ENCODE results near the gene ST8SIA1.
"Not testable (repeated sequence)": the region's sequence is repeated elsewhere in the genome, so short reads cannot be mapped to it uniquely, and the experiment has no call there.

The ST8SIA1 gene

DNA sequence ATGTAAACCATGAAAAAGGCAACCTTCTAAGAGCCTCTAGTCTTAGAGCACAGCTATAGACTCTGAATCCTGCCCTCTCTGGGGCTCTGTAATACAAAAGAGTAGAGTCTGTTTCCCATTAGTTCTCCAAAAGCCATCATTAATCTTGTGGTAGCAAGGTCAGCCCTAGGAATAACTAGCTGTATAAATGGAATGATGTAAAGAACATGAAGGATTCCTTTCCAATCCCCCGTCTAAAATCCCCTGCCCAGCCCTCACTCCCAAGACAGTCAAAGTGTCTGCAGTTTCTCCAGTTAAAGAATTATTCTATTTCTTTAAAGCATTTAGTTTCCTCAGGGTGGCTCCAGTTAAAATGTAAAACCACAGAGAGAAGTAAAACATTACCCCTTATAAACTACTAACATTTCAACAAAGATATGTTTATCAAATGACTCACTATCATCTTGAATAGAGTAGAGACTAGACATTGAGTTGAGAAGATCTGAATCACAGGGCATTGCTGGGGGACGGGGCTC lies 104.2 kb downstream of the ST8SIA1 start:
- FAIRE-seq: no peak

DNA sequence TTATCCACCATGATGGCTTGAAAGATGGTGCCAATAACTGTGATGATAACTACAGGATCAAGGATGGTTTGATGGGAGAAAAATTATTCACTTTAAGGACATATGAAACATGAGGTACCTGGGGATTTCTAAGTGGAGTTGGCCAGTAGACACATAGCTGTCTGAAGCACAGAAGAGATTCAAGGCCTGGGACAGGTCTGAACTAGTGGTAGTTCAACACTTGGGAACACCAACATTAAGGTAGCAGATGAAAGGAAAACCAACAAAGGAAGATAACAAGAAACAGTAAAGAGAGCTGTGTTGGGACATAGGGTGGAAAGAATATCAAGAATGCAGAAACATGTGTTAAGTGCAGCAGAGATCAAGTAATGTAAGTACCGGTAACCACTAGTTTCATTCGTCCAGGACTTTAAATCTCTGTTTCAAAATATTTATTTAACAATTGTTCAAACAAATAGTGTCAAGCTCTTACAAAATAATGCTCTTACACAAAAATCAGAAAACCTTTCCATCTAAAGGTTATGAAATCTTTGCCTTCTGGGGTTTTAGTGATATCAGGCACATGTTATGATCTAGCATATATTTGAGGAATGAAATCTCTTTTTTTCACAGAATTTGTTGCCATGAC lies 104.7 kb downstream of the ST8SIA1 start:
- no peak for FAIRE-seq

DNA sequence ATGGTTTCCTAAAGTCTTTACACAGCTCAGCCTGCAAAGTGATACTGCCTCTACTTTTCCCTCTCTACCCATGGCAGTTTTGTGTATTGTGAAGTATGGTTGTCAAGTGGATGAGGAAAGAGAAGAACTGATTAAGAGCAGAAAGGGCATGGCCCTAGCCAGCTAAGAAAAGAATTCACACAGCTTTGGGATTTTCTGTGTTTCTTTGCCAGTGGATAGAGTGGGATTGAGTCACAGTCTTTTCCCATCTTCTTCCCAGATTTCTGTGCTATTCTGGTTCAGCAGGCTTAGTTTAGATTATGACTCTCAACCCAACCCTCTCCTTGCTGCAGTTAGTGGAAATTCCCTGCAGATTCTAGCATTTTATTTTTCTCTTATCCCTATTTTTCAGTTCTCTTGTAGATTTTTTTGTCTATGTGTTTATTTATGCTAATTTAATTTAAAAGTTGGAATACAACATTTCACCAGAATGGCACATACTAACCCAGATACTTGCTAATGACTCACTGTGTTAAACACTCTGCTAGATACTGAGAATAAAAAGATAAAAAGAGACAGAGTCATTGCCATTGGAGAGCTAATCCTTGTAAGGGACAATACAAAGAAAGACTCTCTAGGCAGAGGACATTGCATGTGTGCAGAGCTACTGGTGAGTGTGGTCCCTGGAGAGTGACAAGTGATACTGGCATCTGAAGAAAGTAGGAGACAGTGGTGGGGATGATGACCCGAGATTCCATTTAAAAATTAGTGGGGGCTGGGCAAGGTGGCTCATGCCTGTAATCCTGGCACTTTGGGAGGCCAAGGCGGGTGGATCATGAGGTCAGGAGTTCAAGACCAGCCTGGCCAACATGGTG lies 106.3 kb downstream of the ST8SIA1 start:
- FAIRE-seq: no peak

DNA sequence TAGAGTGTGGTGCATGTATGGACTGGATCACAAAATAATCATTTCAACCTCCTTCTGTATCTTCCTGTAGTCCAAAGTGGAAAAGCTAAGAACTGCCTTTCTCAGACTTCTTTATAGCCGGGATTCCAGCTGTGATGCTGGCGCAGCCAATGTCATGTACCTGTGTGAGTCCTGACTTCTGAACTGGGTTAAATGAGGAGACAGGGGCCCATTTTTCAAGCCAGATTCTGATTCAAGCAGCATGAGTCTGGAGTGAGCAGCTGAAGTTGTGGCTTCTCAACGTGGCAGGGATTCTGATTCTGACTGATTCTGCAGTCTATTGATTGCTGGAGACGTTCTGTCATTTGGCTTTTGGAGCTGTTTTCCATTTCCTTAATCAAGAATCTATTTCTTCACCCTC lies 111.2 kb downstream of the ST8SIA1 start:
- no peak for FAIRE-seq

DNA sequence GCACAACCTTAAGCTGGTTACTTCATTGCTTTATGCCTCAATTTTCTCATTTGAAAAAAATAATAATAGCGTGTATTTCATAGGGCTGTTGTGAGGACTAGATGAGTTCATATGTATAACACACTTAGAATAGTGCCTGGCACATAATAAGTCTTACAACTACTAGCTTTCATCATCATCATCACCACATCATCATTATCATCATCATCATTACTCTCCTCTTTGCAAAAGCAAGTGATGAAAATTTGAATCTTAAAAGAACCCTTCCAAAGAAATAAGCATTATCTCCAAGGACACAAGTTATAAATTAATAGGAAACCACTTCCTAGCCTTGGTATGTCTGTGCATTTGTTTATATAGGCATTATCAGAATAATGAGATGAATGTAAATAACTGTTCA lies 117.0 kb downstream of the ST8SIA1 start:
- no peak for FAIRE-seq

DNA sequence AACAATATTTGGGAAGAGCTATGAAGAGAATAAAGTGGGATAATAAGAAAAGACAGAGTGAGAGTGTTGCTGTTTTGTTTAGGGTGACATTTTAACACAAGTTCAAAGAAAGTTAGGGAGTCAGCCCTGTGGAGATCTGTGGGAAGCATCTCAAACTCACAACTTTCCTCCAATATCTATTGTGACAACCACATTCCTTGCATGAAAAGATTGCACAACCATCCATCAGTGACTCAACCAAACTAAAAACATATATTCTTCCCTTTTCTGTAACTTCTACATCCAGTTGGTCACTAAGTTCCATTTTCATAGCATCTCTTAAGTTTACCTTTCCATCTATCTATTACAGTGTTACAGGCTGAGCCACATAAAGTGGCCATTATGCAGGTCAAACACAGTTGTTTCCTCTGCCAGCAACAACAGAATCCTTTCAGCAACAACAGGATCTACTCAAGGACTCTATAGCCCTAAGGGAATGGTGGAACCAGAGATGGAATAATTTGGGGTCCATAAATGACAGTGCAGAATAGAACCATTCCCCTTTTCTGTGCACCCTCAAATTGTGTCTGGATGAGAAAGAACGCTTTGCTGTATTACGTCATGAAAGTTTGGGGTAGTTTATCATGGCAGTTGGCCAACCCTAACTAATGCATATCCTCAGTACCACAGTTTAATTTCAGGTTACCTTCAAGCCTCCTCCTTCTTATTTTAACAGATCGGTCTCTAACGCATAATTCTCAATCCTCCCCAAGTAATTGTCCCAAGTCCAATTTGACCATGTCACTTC lies 118.8 kb downstream of the ST8SIA1 start:
- no peak for FAIRE-seq

DNA sequence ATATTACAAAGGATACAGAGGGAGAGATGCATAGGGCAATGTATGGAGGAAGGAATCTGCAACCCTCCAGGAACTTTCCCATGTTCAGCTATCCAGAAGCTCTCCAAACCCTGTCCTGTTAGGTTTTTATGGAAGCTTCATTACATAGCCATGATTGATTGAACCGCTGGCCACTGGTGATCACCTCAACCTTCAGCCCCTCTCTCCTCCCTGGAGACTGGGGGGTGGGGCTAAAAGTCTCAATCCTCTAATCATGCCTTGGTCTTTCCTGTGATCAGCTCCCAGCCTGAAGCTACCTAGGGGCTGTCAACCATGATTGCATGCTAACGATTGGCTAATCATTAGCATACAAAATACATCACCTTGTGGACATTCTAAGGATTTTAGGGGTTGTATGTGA lies 123.4 kb downstream of the ST8SIA1 start:
- FAIRE-seq: no peak

DNA sequence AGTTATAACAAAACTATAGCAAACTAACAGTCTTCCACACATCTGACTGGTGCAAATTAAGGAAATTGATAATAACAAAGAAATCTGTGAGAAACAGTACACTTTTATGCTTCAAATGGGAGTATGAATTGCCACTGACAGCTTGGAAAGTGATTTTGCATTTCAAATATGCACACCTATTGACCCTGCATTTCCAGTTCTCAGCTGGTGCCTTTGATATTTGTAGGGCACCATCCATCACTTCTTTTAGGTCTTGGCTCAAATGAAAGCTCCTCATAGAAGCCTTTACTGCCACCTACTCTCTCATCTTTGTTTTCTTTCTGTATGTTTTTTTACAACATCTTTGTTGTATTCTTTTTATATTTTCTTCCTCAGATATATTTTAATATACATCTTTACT lies 125.1 kb downstream of the ST8SIA1 start:
- FAIRE-seq: no peak

DNA sequence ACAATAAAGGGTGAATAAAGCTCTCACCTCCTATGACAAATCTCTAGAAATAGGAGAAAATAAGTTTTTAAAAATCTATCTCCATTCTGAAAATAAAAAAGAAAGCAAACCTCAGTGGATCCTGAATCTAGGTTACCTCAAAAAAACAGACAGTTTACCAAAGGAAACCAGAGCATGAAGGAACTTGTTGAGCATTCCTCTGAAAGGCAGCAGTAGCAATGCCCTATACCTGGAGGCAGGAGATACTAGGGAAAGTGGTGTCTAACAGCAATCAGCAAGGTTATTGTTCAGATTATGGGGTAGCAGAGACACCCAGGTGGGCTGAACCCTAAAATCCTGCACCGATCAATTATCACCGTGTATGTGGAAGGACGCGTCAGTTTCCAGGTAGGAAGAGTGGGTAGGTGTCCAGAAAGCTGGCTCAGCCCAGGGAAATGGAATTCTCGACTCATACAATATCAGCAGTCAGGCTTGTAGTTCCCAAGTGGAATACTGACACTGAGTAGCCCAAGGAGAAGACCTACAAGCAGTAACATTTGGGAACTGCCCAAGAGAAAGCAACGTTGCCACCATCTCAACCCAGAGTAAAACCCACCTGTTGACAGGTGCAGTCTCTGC lies 128.3 kb downstream of the ST8SIA1 start:
- no peak for FAIRE-seq

DNA sequence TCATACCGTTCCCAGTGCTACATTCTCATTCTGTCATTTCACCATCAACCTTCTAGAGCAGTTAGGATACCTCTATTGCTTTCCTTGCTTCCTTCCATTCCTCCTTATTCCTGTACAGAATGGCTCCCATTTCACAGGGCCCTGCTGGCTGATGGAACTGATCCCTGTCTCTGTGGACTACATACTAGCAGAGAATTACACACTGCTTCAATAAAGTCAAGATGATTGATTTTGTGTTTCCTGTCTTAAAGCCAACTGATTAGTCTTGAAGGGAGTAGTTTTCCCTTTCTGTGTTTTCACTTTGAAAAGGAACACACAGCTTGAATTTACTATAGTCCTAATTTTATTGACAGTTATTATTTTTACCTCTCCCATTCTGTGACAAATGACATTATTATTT lies 130.1 kb downstream of the ST8SIA1 start:
- FAIRE-seq: no peak

DNA sequence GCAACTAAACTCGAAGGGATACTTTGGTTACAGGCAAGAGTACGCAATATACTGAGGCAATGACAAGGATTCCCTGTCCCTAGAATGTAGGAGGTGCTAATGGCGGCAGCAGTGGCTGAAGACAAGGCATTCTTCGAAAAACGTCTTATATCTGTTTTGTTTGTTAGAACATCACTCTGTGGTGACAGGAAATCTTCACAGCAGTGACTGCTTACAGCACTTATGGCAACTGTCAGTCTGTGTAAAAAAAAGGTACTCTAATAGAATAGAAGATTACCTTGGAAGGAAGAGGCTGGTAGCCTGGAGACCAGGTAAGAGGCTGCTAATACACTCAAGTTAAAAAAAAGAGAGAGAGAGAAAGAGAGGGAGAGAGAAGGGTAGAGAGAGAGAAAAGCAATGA lies 131.7 kb downstream of the ST8SIA1 start:
- FAIRE-seq: no peak

DNA sequence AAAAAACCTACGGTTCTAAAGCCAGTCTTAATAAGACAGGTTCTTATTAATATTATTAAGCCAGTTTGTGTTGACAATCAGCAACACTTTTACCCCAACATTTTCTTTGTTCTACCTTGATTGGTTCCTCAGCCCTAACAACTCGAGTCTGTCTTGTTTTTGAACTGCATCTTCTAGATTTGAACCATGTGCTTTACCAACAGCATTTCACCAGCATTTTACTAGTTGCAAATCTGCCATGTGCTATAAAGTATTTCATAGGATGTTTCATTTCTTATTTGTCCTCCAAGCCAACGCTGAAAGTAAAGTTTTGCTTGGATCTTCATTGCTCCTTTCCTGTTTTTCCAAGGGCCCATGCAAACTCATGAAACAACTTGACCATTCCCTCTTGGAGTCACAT lies 133.4 kb downstream of the ST8SIA1 start:
- no peak for FAIRE-seq

DNA sequence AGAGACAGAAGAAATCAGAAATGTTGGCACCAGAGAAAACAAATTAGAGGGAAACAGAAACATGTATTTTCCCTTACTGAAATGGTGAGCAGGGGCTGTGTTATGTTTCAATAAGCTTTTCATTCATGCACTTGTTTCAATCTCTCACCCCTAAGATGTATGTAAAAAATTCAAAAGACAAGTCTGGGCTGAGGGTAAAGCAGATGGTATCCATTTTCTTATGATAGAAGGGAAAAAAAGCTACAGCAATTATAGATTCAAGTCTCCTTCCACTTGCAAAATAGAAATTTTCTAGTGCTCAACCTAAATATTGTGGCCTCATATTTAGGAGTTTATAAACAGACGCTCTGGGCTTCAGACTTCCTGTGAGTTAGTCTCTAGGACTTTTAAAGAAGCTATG lies 138.3 kb downstream of the ST8SIA1 start:
- FAIRE-seq: no peak

DNA sequence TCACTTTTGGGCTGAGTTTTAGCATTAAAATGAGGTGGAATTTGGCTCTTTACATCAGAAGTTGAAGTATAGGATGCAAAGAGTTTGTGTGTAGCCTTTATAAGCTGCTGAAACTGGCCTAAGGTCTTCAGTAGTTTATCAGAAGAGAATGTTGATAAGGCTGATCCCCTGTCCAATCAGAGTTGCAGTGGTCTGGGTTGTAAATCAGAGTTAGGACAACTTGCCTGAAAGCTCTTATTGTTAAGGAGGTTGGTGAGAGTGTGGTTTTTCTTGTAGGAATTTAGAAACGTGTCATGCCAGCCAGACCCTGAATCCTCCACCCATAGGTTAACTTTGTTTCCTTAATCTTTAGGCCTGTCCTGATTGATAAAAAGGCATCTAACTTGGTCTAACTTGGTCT lies 143.5 kb downstream of the ST8SIA1 start:
- FAIRE-seq: no peak

DNA sequence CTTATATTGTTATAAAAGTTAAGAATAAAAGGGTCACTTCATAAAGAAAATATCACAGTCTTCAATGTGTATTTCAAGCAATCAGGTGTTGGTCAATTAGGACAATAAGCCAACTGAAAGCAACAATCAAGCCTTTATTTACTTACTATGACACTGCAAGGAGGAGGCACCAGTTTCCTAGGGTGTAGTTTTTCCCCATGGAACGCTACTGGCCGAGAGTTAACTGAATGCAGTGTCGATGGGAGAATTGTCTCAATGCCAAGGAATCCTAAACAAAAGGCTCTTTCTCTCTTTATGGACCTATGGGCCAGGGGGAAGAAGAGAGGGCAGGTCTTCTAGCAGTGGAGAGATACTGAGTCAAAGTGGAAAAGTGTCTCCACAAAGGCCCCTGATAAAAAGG lies 146.1 kb downstream of the ST8SIA1 start:
- FAIRE-seq: no peak

DNA sequence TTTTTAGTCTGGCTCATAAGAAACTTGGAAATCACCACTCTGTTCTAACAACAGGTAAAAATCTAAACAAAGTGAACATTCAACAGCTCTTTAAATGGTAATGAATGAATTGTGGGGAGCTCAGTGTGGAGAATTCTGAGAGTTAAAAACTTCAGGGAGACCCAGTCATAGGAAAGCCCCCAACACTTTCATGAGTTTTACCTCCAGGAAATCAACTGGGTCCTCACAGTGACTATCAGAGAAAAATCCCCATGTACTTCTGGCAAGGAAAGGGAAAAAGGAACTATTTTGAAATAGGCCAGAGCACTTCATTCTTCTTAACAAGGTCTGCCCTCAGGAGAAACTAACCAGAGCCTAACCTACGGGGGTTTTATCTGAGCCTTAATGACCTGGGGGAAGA lies 153.8 kb downstream of the ST8SIA1 start:
- FAIRE-seq: no peak

DNA sequence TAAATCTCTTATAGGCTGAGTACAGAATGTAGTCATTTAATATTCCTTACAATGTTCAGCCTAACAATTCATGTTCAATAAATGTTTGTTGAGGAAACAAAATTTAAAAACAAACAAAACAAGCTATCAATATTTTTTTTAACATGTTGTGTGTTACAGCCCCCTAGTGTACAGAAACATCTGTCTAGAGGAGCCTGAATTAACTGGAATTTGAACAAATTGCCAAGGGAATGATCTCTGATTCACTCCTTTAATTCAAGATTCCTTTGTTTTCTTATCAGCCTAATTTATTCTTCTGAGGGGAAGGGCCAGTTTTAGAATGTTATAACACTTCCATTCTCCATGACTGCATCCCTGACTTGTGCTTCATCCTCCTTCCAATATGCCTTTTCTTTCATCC lies 161.3 kb downstream of the ST8SIA1 start:
- FAIRE-seq: no peak

DNA sequence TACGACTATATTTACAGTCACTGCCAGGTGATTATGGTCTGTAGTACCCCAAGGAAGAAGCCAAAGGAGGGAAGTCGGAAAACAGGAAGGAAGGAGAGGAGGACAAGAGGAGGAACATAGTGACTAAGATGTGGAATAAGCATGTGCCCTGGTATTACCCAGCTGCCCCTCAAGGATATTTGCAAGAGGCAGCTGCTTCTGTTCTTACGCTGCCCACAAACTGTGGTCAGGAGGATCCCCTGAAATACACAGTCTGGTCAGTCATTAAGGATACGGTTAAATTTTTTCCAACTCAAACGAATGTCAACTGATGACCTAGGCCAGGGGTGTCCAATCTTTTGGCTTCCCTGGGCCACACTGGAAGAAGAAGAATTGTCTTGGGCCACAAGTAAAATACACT lies 162.0 kb downstream of the ST8SIA1 start:
- FAIRE-seq: no peak

DNA sequence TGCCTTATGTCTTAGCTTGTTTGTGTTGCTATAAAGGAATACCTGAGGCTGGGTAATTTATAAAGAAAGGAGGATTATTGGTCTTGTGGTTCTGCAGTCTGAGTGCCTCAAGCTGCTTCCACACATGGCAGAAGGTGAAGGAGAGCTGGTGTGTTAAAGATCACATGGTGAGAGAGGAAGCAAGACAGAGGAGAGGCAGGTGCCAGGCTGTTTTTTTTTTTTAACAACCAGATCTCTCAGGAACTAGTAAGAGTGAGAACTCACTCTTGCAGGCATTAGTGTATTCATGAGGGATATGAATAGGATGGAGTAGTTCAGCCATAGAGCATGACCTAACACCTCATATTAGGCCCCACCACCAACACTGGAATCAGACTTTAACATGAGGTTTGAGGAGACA lies 165.1 kb downstream of the ST8SIA1 start:
- no peak for FAIRE-seq

DNA sequence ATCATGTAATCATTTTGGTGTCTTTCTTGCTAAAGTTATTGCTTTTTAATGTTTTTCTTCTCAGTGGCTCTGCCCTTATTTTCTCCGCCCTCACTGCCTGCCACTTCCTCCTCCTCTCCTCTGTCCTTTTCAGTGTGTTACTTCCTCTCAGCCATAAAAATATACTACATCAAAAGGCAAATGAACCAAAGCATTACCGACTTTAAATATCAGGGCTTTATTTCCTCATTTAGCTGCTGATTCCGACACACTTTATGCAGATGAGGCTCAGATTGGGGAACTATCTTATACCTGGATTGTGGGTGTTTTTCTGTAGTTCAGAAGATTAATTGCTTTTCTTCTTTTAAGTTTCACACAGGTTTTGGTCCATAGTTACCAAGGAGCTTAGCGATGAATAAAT lies 170.4 kb downstream of the ST8SIA1 start:
- no peak for FAIRE-seq

DNA sequence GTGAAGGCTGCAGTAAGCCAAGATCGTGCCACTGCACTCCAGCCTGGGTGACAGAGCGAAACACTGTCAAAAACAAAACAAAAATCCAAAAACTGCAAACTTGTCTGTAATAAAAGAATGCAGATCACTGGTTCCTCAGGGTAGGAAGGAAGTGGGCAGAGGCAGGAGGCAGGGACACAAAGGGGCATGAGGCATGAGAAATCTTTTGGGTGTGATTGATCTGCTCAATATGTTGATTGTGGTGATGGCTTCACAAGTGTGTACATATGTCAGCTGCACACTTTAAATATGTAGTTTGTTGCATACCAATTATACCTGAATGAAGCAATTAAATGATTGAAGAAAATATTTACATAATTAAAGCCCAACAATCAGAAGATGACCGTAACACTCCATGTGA lies 170.9 kb downstream of the ST8SIA1 start:
- no peak for FAIRE-seq

DNA sequence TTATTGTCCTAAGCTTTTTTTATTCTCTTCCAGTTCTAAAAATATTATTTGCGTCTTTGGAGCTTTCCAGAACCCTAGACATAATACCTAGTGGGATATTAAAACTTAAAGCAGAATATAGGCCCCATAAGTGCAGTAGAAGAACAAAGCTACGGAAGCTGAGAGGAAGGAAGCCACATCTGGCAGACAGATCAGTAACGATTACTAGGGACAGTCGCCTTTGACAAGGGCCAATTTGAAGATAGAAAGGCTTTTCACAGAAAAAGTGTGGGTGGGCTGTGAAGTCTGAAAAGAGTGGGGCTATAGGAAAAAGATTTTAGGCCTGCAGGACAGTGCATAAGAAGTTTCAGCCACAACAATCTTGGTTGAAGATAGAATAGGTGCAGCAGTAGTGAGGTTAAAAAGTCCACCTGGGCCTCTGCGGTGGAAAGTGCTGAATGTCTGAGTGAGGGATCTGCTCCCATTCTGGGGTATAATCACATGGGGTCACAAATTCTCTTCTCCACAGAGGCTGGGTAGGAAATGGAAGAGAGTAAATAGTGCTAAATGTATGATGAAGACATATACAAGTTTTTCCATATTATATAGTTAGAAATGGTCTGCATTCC lies 174.0 kb downstream of the ST8SIA1 start:
- no peak for FAIRE-seq

DNA sequence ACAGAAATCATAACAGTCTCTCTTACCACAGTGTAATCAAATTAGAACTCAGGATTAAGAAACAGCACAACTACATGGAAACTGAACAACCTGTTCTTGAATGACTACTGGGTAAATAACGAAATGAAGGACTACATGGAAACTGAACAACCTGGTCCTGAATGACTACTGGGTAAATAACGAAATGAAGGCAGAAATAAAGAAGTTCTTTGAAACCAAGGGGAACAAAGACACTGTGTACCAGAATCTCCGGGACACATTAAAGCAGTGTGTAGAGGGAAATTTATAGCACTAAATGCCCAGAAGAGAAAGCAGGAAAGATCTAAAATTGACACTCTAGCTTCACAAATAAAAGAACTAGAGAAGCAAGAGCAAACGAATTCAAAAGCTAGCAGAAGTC lies 185.2 kb downstream of the ST8SIA1 start:
- not testable (repeated sequence) for FAIRE-seq

Data from colon (tissue), 2 donors.